HG03460 (cell line): ENCODE results near the gene ZNF334.

Experiments
- ATAC-seq: cut with Tn5 transposase; IDR thresholded peaks from one replicate; pipeline ENCODE4 v1.9.1; 2021; ENCODE audit not compliant: unreplicated experiment

ZNF334 gene

DNA sequence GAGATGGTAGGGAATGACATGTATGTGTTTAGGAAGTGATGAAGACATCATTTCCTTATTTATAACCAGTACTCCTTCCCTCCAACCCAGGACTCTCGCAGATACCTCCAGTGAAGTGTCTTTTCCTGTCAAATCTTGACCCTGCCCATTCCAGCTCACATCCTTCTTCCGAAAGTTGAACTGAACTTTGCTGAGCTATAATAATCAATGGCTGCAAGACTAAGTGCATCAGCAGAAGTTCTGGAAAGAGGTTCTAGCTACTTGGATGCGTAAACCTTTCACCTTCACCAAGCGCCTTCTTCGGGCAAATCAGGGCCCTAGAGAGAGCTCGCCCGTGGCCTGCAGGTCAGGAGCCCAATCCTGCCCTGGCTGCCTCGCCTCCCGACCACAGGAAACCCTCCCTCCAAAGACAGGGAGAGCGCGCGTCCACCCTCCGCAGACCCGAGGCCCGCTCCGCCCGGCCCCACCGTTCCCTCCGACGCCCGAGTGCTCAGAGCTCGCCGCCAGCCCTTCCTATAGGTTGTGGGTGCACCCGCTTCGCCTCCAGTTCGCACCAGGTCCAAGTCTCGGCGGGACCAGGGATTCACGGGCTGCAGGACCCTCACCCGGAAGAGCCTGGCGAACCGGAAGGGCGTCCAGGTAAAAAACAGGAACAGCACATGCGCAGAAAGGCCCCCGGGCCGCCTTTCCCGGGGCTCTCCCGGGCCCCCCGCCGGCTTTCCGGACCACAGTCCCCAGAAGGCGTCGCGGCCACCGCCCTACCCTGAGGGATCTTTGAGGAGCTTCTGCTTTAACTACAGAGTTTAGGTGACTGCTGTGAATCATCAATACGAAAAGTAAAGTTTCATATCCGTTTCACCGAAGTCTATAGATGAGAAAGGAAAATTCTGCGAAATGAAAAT lies at the start of gene ZNF334:
Gene ZNF334 (minus strand): TSS at position 617 of the 902 bp plus-strand sequence. CDS start 1,457 bp downstream, outside the sequence.
- peak; percentile 64 for ATAC-seq

DNA sequence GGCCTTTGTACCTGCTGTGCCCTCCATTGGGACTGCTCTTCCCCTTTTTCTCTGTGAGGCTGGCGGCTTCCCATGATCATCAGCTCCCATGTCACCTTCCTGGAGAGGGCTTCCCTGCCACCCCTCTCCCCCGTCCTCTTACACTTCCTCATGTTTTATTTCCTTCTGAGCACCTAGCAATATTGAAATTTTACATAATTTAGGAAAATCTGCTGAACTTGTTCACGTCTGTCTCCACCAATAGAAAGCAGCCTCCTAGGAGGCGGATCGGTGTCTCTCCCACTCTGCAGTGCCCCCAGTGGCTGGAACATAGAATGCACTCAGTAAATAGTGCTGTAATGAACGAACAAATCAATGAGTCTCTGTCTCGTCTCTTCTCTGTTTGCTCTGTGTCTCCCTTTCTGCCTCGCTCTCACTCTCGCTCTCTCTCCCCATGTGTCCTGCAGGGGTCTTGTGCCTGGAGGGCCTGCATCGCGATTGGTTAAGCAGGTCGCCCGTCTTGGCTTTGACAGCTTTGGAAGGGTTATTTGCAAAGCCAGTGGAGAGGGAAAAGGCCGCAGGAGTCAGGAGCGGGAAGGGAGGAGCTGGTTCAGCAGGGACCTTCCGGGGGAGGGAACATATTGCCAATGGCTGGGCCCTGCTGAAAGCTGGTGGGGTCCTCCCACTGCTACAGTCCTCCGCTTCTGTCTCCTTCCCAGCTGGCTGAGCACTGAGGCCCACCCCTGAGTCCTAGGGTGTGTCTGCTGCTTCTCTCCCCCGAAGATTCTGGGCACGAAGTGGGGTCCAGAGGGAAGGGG lies 49.2 kb upstream of the ZNF334 start:
- no peak for ATAC-seq

GRCh38 chr20:46562009-46562372 lies 48.6 kb upstream of the ZNF334 start:
- ATAC-seq = no peak

DNA sequence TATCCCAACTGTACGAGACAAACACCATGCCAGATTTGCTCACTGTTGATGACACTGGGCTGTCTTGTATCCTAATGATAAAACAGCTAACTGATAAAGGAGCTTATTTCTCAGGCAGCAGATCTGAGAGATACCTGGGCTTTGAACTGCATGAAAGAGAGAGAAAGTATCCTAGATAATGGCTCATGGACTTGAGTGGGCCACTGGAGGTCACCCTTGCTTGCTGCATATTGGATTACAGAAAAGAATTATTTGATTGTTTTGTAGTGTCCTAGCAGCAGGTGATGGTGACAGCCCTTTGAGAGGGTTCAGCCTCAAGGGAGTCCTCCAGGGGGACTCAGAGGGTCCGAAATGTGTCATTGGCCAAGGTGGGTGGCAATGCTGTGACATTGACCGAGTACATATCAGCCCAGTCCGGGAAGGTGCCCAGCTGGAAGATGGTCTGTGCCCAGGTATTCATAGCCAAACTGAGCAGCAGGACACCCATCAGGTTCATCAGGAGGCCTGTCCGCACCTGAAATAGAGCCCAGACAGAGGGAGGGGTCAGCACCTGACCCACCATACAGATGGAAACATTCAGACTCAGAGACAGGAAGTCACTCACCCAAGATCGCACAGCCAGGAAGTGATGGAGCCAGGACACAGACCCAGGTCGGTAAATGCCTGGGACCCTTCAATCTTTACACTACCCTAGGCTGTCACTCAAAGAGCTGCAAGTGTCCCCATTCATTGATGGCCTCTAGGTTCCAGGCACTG lies 46.5 kb upstream of the ZNF334 start:
- no peak for ATAC-seq

DNA sequence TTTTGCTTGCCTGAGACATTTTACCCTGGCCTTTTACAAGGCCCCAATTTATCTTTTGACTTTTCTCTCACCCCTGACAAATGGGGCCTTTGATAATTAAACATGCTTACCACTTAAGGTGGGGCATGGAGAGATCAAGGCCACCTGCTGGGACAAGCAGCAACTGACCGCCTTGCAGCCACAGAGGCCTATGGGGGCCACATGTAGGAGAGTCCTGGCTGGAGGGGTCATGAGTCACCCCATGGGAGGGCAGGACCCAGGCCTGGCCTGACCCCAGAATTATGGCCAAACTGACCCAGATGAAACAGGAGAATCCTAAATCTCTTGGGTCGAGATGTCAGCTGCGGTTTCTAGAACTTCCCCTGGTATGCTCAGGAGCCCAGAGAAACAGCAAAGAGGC lies 45.6 kb upstream of the ZNF334 start:
- ATAC-seq = no peak

DNA sequence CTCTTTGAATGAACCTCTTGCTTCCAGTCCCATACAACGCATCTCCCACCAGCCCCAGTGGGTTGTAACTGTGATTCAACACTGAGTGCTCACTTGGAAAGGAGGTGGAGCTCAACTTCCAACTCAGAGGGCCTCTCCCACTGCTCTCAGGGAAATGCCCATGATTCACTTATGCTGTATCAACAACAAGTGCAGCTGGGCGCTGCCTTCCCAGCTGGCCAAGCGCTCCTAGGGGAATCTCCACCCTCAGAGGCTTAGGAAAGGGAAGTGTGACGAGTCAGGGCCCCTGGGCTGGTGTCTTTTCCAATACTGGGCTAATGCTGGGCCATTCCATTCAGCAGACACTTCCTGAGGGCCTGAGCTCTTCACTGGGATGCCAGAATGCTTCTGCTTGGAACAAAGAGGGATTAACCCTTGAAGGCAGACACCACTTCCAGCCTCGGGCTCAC lies 45.2 kb upstream of the ZNF334 start:
- ATAC-seq = no peak

DNA sequence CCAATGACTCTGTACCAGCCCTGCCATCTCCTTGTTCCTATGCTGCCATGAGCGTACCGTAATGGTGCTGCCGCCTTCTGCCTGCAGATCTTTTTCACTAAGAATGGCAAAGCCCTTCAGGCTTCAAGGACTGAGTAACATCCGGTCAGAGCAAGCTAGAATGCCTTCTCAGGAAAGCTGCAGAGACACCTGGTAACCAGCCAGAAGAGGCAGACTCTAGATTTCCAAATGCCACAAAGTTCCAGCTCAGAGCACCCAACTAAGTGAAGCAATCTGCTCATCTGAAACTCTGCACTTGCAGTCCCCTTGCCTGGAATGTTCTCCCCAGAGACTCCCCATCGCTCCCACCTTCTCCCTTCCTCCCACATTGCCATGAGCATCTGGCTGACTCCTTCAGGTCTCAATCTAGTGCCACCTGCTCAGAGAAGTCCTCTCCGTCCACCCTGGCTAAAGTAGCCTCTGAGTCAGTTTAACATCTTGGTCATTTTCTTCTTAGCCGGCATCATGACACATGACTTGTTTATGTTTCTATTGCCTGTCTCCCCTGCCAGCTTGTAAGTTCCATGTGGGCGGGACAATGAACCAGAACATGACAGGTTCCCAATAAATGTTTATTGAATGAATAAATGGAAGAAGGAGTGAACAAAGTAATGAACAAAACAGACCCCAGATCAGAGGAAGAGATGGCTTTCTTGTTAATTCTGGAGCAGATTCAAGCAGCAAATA lies 44.0 kb upstream of the ZNF334 start:
- no peak for ATAC-seq

- no peak for ATAC-seq
Measured at GRCh38 chr20:46555370-46555956, 42.1 kb upstream of the ZNF334 start.

GRCh38 chr20:46554828-46555227 lies 41.5 kb upstream of the ZNF334 start:
- no peak for ATAC-seq

GRCh38 chr20:46553926-46554325 lies 40.6 kb upstream of the ZNF334 start:
- no peak for ATAC-seq

DNA sequence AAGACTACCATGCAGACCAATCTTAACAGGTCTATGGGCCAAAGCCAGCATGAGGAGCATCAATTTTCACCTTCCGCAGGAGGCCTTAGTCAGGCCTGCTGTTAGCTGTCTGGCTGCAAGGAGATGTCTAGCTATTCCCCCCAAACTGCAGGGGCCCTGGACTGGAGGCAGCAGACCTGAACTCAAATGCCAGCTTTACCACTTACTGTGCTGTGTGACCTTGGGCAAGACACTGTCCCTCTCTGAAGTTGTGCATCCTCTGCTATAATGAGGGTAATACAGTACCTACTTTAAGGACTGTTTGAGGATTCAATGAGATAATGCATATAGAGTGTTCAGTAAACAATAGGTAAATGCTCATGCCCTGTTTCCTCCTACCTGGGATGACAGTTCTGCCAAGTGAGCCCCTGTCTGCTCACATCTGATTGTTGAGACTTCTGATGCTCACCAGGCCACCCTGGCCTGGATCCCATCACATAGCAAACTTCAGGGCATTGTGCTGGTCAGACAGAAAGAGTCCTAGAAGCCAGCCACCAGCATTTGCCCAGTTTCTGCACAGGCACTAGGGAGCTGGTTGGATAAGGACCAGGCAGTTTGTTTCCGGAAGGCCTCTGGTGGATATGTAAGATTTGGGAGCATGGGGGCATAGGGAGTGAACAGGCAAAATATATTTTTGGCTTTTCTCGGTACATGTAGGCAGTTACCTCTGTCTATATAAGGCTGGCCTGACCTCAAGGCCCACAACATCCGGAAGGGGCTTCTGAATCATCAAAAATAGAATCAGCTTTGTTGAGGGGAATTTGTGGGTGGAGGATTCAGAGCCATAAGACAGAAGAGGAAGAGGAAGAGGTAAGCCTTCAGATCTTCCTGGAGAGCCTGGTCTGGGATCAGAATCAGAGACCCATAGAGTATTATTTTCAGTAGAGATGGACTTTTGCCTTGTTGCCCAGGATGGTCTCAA lies 39.4 kb upstream of the ZNF334 start:
- peak; percentile 69 for ATAC-seq

DNA sequence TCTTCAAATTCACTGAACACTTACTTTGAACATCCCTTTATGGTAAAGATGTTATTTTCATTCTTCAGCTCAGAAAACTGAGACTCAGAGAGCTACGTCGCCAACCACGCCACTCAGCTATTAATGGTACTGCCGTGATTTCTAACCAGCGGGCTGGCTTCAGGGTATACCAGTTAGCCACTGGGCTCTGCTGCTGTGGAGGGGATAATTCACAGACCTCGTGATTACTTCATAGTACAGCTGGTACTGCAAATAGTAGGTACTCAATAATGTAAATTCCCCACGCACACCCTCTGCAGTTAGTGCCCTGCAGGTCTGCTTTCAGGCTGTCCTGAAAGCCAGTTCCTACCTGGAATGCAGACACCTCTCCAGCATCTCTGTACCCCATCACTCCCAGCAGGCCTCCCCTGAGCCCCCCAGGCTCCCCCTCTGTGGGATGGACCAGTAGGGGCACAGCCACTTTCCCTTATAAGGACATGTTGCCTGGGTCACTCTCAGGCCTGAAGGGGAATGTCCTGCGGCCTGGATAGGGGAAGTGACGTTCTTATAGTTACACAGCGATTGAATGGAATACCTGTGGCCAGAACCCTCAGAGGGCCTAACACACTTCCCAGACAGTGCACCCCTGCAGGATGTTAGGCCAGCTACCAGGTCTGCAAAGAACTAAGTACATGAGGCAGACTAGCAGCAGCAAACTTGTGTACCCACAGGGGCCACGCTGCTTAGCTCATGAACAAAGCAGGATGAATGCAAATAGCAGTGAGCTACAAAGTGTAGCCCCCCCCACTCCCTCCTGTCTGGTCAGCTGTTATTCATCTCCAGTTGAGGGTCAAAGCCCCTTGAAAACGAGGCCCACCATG lies 38.4 kb upstream of the ZNF334 start:
- no peak for ATAC-seq

- ATAC-seq = no peak
Measured at GRCh38 chr20:46550461-46550860, 37.1 kb upstream of the ZNF334 start, which contains the start of gene OCSTAMP. Gene OCSTAMP (minus strand): TSS chr20:46550654. CDS start chr20:46550560, 94 bp downstream.

DNA sequence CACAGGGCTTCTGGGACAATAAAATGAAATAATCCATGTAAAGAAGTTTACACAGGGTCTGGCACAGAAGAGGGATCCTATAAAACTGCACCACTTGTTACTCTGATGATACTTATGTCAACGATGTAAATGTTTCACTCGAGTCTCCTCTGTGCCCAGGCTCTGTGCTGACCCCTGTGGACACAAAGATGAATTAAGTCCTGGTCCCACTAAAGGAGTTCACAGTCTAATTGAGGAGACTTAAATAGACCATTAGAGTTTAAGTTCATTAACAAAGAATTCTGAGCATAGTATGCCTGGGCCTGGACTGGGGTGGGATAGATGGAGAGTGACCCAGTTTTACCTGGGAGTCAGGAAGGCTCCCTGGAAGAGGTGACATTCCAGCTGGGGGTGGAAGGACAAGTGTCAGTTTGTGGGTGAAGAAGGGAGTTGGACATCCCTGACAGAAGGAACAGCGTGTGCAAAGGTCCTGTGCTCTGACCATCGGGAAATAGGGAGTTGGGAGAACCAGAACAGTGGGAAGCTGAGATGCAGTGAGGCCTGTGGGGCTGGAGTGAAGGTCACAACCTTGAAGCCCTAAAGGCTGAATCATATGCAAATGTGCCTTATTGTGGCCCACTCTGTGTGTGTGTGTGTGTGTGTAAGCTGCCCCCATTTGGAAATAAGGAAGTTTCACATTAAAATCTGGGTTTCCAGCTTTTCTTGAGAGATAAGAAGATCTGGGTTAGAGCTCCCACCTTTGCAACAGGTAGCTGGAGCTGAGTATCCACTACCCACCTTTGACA lies 36.0 kb upstream of the ZNF334 start:
- ATAC-seq = no peak

DNA sequence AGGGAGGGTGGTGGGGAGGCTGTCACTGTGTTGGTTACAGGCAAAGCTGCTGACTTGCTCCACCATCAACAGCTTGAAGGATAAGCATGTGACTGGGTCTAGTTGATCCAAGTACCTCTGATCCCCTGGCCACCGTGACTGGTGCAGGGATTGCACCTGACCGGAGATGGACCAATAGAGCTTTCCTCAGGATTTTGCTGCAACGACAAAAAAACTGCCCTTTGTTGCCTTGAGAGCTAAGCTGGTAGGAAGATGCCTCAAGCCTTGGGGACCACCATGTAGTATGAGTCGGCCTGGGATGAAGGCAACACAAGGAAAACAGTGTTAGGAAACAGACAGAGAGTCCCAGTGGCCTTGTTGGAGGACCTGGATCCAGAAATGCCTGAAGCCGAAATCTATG lies 35.3 kb upstream of the ZNF334 start:
- ATAC-seq = no peak

GRCh38 chr20:46547995-46548394 lies 34.6 kb upstream of the ZNF334 start:
- ATAC-seq = no peak

DNA sequence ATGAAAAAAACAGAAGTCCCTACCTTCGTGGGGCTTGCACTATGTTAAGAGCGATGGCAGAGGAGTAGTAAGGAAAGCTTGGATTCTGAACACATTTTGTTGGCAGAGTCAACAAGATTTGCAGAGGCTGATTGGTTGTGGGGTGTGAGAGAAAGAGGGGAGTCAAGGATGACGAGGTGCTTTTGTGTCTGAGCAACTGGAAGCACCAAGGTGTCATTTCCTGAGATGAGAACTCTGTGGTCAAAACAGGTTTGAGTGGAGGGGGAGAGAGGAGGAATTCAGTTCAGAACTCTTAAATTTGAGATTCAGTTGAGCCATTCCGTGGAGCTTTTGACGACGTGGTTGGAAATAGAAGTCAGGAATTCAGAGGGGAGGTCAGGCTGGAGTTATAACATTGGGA lies 33.6 kb upstream of the ZNF334 start:
- no peak for ATAC-seq
